ENCODE measurements around the gene EARS2.

DNA sequence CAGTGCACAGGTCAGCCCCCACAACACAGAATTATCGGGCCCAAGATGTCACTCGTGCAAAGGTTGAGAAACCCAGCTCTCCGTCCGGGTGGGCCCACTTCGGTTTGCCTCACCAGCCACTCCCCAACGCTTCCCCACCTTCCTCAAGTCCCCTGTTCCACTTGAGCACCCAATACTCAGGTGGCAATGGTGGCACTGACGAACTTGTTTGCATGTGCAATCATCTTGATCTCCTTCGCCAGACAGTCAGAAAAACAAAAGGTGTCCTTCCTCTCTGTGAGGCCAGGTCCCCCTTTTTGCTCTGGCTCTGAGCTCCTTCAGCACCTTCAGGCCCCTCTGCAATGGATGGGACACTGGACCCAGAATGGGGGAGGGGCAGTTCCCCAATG, 50.5 kb downstream of the EARS2 start:
- TF ChIP-seq, protein P1, sequence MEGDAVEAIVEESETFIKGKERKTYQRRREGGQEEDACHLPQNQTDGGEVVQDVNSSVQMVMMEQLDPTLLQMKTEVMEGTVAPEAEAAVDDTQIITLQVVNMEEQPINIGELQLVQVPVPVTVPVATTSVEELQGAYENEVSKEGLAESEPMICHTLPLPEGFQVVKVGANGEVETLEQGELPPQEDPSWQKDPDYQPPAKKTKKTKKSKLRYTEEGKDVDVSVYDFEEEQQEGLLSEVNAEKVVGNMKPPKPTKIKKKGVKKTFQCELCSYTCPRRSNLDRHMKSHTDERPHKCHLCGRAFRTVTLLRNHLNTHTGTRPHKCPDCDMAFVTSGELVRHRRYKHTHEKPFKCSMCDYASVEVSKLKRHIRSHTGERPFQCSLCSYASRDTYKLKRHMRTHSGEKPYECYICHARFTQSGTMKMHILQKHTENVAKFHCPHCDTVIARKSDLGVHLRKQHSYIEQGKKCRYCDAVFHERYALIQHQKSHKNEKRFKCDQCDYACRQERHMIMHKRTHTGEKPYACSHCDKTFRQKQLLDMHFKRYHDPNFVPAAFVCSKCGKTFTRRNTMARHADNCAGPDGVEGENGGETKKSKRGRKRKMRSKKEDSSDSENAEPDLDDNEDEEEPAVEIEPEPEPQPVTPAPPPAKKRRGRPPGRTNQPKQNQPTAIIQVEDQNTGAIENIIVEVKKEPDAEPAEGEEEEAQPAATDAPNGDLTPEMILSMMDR (IDR thresholded peaks at IDR 0.05 in 2 of 3, conservative IDR thresholded peaks at IDR 0.05 in 1 of 3; ENCODE audit: control insufficient read depth in 2 of 3, extremely low read depth in 1 of 3, insufficient read depth in 1 of 3, low read depth in 3 of 3, low read length in 3 of 3), result no peak
- TF ChIP-seq YY1 (IDR thresholded peaks at IDR 0.05; ENCODE audit: low read depth, low read length) (no peak), POLR2AphosphoS5 (IDR thresholded peaks at IDR 0.05; ENCODE audit: low read length) (no peak)
- TF ChIP-seq, protein P2, sequence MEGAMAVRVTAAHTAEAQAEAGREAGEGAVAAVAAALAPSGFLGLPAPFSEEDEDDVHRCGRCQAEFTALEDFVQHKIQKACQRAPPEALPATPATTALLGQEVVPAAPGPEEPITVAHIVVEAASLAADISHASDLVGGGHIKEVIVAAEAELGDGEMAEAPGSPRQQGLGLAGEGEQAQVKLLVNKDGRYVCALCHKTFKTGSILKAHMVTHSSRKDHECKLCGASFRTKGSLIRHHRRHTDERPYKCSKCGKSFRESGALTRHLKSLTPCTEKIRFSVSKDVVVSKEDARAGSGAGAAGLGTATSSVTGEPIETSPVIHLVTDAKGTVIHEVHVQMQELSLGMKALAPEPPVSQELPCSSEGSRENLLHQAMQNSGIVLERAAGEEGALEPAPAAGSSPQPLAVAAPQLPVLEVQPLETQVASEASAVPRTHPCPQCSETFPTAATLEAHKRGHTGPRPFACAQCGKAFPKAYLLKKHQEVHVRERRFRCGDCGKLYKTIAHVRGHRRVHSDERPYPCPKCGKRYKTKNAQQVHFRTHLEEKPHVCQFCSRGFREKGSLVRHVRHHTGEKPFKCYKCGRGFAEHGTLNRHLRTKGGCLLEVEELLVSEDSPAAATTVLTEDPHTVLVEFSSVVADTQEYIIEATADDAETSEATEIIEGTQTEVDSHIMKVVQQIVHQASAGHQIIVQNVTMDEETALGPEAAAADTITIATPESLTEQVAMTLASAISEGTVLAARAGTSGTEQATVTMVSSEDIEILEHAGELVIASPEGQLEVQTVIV (IDR thresholded peaks at IDR 0.05; ENCODE audit: borderline replicate concordance, partially characterized antibody), result no peak

All from GM12878 (cell line).